ENCODE data around the gene ESYT2. TPM values are rescaled to one million over a fixed set of nuclear protein-coding genes. Genes with fewer than 3 reads are reported as not detected.
A peak's percentile ranks its signal among the peaks of the same experiment; 100 is the strongest.

The ESYT2 gene
- total RNA-seq, 4 donors from 2014 or later: 91.6 to 159 (median 100) TPM

- Histone ChIP-seq H3K36me3 (no peaks in the 10 kb centered on the region), H3K4me3 (peak overlapping the region; percentile 68 to 83), H3K4me1 (peaks cover 0 to 5% of the 10 kb centered on the region in 2 donors), H3K27me3 (no peaks in the 10 kb centered on the region), H3K27ac (peak overlapping the region; percentile 89 to 100), H3K9me3 (no peaks in the 10 kb centered on the region)
- TF ChIP-seq POLR2A (IDR thresholded peaks at IDR 0.05): no peak
- TF ChIP-seq CTCF (IDR thresholded peaks at IDR 0.05): no peak
- peak; percentile 58 to 59 for DNase-seq
- intact Hi-C loops (cut with DNase I; ENCODE audit: low total_unique reads): no loop called here
These were observed 932 bp downstream of the ESYT2 start for GRCh38 chr7:158828133-158829020.

DNA sequence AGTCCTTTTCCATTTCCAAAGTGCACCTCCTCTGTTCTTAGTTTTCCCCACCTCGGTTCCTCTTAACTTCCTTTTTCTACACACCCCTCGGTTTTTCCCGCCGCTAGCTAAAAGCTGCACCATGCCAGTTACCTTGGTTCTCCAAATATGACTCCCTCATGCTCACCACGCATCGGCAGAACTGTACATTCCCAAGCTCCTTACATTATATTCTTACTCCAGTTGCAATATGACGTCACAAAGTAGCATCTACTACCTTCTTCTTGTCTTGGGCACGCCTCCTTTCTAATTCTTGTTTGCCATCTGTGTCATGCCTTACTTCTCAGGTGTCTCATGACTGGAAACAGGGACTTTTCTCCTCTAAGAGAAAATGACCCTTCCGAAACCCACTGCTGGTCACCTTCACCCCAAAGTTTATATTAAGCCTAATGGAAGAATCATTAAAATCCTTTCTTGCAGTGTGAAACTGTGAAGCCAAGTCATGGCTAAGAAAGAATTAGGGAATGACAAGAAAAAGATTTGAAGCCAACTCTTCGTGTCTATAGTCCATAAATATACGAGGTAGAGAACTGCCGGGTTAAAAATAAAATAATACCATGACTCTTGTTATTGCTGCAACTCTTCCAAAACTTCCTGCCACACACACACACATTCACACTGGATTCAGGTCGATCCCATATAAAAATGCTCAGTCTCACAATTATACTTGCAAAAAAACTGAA is 1.7 kb downstream of the ESYT2 start:
- no peaks in the 10 kb centered on the region for H3K36me3 ChIP-seq
- DNase-seq: no peak
- intact Hi-C loops (cut with DNase I; ENCODE audit: low total_unique reads): no loop called here
- no peak for TF ChIP-seq CTCF (IDR thresholded peaks at IDR 0.05)
- TF ChIP-seq POLR2A (IDR thresholded peaks at IDR 0.05): no peak
- peak overlapping the region; percentile 68 to 83 for H3K4me3 ChIP-seq
- H3K27me3 ChIP-seq: no peaks in the 10 kb centered on the region
- H3K27ac ChIP-seq: peak overlapping the region; percentile 89 to 100
- H3K9me3 ChIP-seq: no peaks in the 10 kb centered on the region
- H3K4me1 ChIP-seq: peaks cover 0 to 5% of the 10 kb centered on the region in 2 donors

GRCh38 chr7:158825628-158826289 is 3.5 kb downstream of the ESYT2 start:
- Histone ChIP-seq H3K9me3 (no peaks in the 10 kb centered on the region), H3K27ac (peak overlapping the region in 1 of 2 donors; percentile 3), H3K36me3 (no peaks in the 10 kb centered on the region), H3K27me3 (no peaks in the 10 kb centered on the region), H3K4me3 (no peak overlapping the region), H3K4me1 (peaks cover 0 to 5% of the 10 kb centered on the region in 2 donors)
- no peak for DNase-seq
- no peak for TF ChIP-seq CTCF (IDR thresholded peaks at IDR 0.05)
- TF ChIP-seq POLR2A (IDR thresholded peaks at IDR 0.05): no peak
- intact Hi-C loops (cut with DNase I; ENCODE audit: low total_unique reads): no loop called here

GRCh38 chr7:158824028-158824427 is 5.3 kb downstream of the ESYT2 start:
- TF ChIP-seq POLR2A (IDR thresholded peaks at IDR 0.05) (no peak), CTCF (IDR thresholded peaks at IDR 0.05) (no peak)
- no peaks in the 10 kb centered on the region for H3K27me3 ChIP-seq
- no peak for DNase-seq
- H3K36me3 ChIP-seq: no peaks in the 10 kb centered on the region
- no peak overlapping the region for H3K27ac ChIP-seq
- peaks cover 0 to 11% of the 10 kb centered on the region in 2 donors for H3K4me1 ChIP-seq
- H3K4me3 ChIP-seq: no peak overlapping the region
- intact Hi-C loops (cut with DNase I; ENCODE audit: low total_unique reads): no loop called here
- no peaks in the 10 kb centered on the region for H3K9me3 ChIP-seq

Data from uterus (tissue), 4 donors.